DLD1 (cell line): ENCODE results near the gene CACUL1.
"Not testable (repeated sequence)": the region's sequence is repeated elsewhere in the genome, so short reads cannot be mapped to it uniquely, and the experiment has no call there.

Experiments used
- in situ Hi-C: cut with HindIII; loops from 2 replicates; pipeline ENCODE4 v1.10.0; 2017; ENCODE audit warnings: low sequenced_read_pairs

Gene CACUL1

GRCh38 chr10:118658762-118659161, 96.0 kb downstream of the CACUL1 start:
- in situ Hi-C loops = no loop called here

DNA sequence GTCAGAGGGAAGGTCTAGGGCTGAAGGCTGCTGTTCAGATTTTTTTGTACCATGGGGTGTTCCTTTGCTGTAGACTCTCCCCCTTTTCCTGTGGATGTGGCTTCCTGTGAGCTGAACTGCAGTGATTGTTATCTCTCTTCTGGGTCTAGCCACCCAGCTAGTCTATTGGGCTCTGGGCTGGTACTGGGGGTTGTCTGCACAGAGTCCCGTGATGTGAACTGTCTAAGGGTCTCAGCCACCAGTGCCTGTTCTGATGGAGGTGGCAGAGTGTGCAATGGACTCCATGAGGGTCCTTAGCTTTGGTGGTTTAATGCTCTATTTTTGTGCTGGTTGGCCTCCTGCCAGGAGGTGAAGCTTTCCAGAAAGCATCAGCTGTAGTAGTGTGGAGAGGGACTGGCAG, 96.6 kb downstream of the CACUL1 start:
- in situ Hi-C loops = not testable (repeated sequence)

- in situ Hi-C loops = not testable (repeated sequence)
Observed at GRCh38 chr10:118645294-118645693, 109.5 kb downstream of the CACUL1 start.

- in situ Hi-C loops = no loop called here
Observed at GRCh38 chr10:118642228-118642627, 112.5 kb downstream of the CACUL1 start.

GRCh38 chr10:118638680-118639079, 116.1 kb downstream of the CACUL1 start:
- in situ Hi-C loops = no loop called here

- in situ Hi-C loops = no loop called here
Observed at GRCh38 chr10:118635674-118636402, 118.9 kb downstream of the CACUL1 start.

DNA sequence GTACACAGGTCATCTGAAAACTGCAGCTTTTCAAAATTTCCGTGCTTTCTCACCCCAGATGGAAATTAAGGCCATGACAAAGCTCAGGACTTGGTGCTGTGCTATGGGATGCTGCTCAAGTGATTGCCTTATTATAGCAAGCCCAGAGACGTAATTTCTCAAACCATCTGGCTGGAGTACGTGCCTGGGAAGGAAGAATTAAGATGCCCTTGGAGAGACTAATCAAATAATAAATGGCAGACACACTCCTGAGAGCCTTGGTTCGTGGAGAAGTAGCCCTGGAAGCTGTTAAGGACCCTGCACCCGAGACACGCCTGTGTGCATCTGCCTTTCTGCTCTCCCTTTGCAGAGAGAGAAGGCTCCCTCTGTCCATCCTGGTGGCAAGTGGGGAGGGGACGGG, 121.0 kb downstream of the CACUL1 start:
- in situ Hi-C loops = no loop called here

- in situ Hi-C loops = no loop called here
Observed at GRCh38 chr10:118629211-118629610, 125.6 kb downstream of the CACUL1 start.

DNA sequence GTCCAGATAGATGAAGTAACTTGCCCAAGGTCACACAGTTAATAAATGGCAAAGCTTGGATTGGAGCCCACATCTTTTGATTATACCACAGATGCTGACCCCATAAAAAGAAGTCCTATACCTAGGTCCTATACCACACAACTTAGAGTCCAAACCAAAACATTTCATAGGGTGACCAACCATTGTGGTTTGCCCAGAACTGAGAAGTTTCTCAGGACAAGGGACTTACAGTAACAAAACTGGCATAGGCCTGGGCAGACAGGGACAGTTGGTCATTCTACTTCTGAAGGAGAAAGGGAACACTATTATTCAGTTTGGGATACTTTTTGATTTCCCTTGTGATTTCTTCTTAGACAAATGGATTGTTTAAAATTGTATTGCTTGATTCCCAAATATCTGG, 126.4 kb downstream of the CACUL1 start:
- in situ Hi-C loops = no loop called here

DNA sequence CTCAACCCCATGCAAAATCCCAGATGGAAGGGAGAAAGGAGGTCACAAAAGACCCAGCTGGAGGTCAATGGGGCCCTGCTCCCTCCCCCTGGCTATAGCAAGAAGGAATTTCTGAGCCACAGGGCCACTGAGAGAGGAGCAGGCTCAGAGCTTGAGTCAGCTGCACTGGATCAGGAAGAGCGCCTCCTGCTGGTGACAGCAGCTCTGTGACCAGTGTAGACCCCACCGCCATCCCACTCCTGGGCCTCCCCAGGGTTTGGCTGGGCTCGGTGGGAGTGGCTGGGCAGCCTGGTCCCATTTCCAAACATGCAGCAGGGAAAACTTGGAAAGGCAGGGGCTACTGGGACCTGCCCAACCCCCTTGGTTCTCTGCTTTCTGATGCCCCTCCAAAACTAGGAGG, 127.8 kb downstream of the CACUL1 start:
- in situ Hi-C loops = no loop called here
